ENCODE results near the gene MID1. TPM values are rescaled to one million over a fixed set of nuclear protein-coding genes. Genes with fewer than 3 reads are reported as not detected.
"Not testable (repeated sequence)": the region's sequence is repeated elsewhere in the genome, so short reads cannot be mapped to it uniquely, and the experiment has no call there.

The MID1 gene
- total RNA-seq, 4 donors from 2014 or later, result 6.7 to 17.7 (median 10.9) TPM

- Histone ChIP-seq H3K27ac (no peak overlapping the region), H3K9me3 (no peaks in the 10 kb centered on the region), H3K4me3 (no peak overlapping the region), H3K4me1 (no peaks in the 10 kb centered on the region), H3K27me3 (no peaks in the 10 kb centered on the region), H3K36me3 (no peaks in the 10 kb centered on the region)
- DNase-seq (ENCODE audit: low spot score in 2 of 2), result no peak
- WGBS, 2 donors, result 55 to 61% methylated on average over 11 of the region's 11 CpGs
- no peak for TF ChIP-seq EP300 (IDR thresholded peaks at IDR 0.05)
- no peak for TF ChIP-seq CTCF (IDR thresholded peaks at IDR 0.05)
- no peak for TF ChIP-seq POLR2A (IDR thresholded peaks at IDR 0.05)
These were observed 28.7 kb downstream of the MID1 start for GRCh38 chrX:10591363-10592335.

- not testable (repeated sequence) for H3K9me3 ChIP-seq; DNase-seq (ENCODE audit: low spot score in 2 of 2); H3K36me3 ChIP-seq; H3K27me3 ChIP-seq; H3K4me3 ChIP-seq; H3K4me1 ChIP-seq; H3K27ac ChIP-seq
- 65 to 75% methylated on average over 10 of the region's 10 CpGs for WGBS, 2 donors
These were observed 30.6 kb downstream of the MID1 start for GRCh38 chrX:10589787-10590186.

GRCh38 chrX:10589098-10589497 is 31.3 kb downstream of the MID1 start:
- Histone ChIP-seq H3K27me3 (no peaks in the 10 kb centered on the region), H3K36me3 (no peaks in the 10 kb centered on the region), H3K4me3 (no peak overlapping the region), H3K4me1 (no peaks in the 10 kb centered on the region), H3K9me3 (peaks cover 0 to 3% (median 0%) of the 10 kb centered on the region in 4 donors), H3K27ac (no peak overlapping the region)
- WGBS, 2 donors, result 87 to 95% methylated on average over 6 of the region's 6 CpGs
- no peak for DNase-seq (ENCODE audit: low spot score in 2 of 2)
- no peak for TF ChIP-seq CTCF (IDR thresholded peaks at IDR 0.05)
- no peak for TF ChIP-seq EP300 (IDR thresholded peaks at IDR 0.05)
- no peak for TF ChIP-seq POLR2A (IDR thresholded peaks at IDR 0.05)

GRCh38 chrX:10584882-10585281 is 35.5 kb downstream of the MID1 start:
- 85 to 91% methylated on average over 7 of the region's 7 CpGs for WGBS, 2 donors
- H3K9me3 ChIP-seq; H3K4me1 ChIP-seq; H3K4me3 ChIP-seq; H3K27ac ChIP-seq; DNase-seq (ENCODE audit: low spot score in 2 of 2); H3K36me3 ChIP-seq; H3K27me3 ChIP-seq: not testable (repeated sequence)

- Histone ChIP-seq H3K36me3 (no peaks in the 10 kb centered on the region), H3K27me3 (peaks cover 0 to 5% of the 10 kb centered on the region in 2 donors), H3K4me1 (peaks cover 0 to 6% (median 0%) of the 10 kb centered on the region in 4 donors), H3K27ac (no peak overlapping the region), H3K4me3 (no peak overlapping the region), H3K9me3 (peaks cover 0 to 3% (median 0%) of the 10 kb centered on the region in 4 donors)
- DNase-seq (ENCODE audit: low spot score in 2 of 2), result no peak
- TF ChIP-seq POLR2A (IDR thresholded peaks at IDR 0.05) (no peak), CTCF (IDR thresholded peaks at IDR 0.05) (no peak), EP300 (IDR thresholded peaks at IDR 0.05) (no peak)
These were observed 37.4 kb downstream of the MID1 start for GRCh38 chrX:10582945-10583344.

GRCh38 chrX:10582215-10582733 is 38.1 kb downstream of the MID1 start:
- peaks cover 0 to 5% of the 10 kb centered on the region in 2 donors for H3K27me3 ChIP-seq
- peaks cover 0 to 6% (median 0%) of the 10 kb centered on the region in 4 donors for H3K4me1 ChIP-seq
- DNase-seq (ENCODE audit: low spot score in 2 of 2), result no peak
- H3K4me3 ChIP-seq, result no peak overlapping the region
- H3K9me3 ChIP-seq, result peaks cover 0 to 3% (median 0%) of the 10 kb centered on the region in 4 donors
- WGBS, 2 donors, result 75% methylated on average over 3 of the region's 3 CpGs
- TF ChIP-seq CTCF (IDR thresholded peaks at IDR 0.05) (no peak), POLR2A (IDR thresholded peaks at IDR 0.05) (no peak), EP300 (IDR thresholded peaks at IDR 0.05) (no peak)
- no peak overlapping the region for H3K27ac ChIP-seq
- H3K36me3 ChIP-seq, result no peaks in the 10 kb centered on the region

All from tibial nerve (tissue), 4 donors.